PC-3 (cell line): Measurements from ENCODE around the gene KNTC1. TPM values are rescaled to one million over a fixed set of nuclear protein-coding genes. Genes with fewer than 3 reads are reported as not detected.

Experiments
- ATAC-seq: fragments of 200-7000 bp; cut with Tn5 transposase; 2 replicates; pipeline ENCODE4 v1.9.1; 2020; ENCODE audit warnings: mild to moderate bottlenecking, moderate library complexity
- BruUV-seq: library from RNA; stranded (reverse); fragments of 400-500 nt; replicated peaks from 2 replicates; lab custom pipeline; 2021; lab: Mats Ljungman, UMichigan
- CTCF ChIA-PET: fragments of 300-600 bp; sonication (Branson Sonifier 250); formaldehyde crosslinking; loops from one replicate; lab custom pipeline; 2022; ENCODE audit warnings: antibody characterized with exemption; lab: Charles Lee
- POLR2A ChIA-PET: fragments of 300-600 bp; sonication (Branson Sonifier 250); formaldehyde crosslinking; loops from one replicate; lab custom pipeline; 2022; ENCODE audit warnings: antibody characterized with exemption; ENCODE audit not compliant: unreplicated experiment; lab: Charles Lee
- DNase-seq: peaks from one replicate; pipeline ENCODE4 v3.0.0-alpha.2; 2015
- H2AFZ ChIP-seq: fragments of 300-600 bp; sonication (generic); 2 replicates; pipeline ENCODE4 v1.6.0; 2016; ENCODE audit warnings: antibody characterized with exemption, low read length
- H3F3A ChIP-seq: fragments of 300-600 bp; sonication (generic); one replicate; pipeline ENCODE4 v1.6.0; 2017; ENCODE audit warnings: antibody characterized with exemption, low read length, control low read depth, mild to moderate bottlenecking; ENCODE audit not compliant: unreplicated experiment
- H3K27ac ChIP-seq: fragments of 300-600 bp; sonication (generic); 2 replicates; pipeline ENCODE4 v1.5.1; 2016; ENCODE audit warnings: mild to moderate bottlenecking, low read length
- H3K27me3 ChIP-seq: fragments of 300-600 bp; sonication (generic); 2 replicates; pipeline ENCODE4 v1.6.1; 2016; ENCODE audit warnings: low read length, mixed read lengths
- H3K36me3 ChIP-seq: fragments of 300-600 bp; sonication (generic); 2 replicates; pipeline ENCODE4 v1.6.1; 2016; ENCODE audit warnings: low read depth, mixed run types, low read length, mixed read lengths
- H3K4me1 ChIP-seq: fragments of 300-600 bp; sonication (generic); 2 replicates; pipeline ENCODE4 v1.5.1; 2016; ENCODE audit warnings: low read length; ENCODE audit not compliant: insufficient read depth
- H3K4me2 ChIP-seq: fragments of 300-600 bp; sonication (generic); 2 replicates; pipeline ENCODE4 v1.6.0; 2016; ENCODE audit warnings: low read length
- H3K4me3 ChIP-seq: fragments of 300-600 bp; sonication (generic); 2 replicates; pipeline ENCODE4 v1.5.1; 2016; ENCODE audit warnings: mild to moderate bottlenecking, low read length, mixed read lengths
- H3K79me2 ChIP-seq: fragments of 300-600 bp; sonication (generic); 2 replicates; pipeline ENCODE4 v1.6.1; 2017; ENCODE audit warnings: low read length, mixed read lengths
- H3K9ac ChIP-seq: fragments of 300-600 bp; sonication (generic); 2 replicates; pipeline ENCODE4 v1.6.0; 2016; ENCODE audit warnings: mild to moderate bottlenecking, low read length
- H3K9me2 ChIP-seq: fragments of 300-600 bp; sonication (generic); replicated peaks from 2 replicates; pipeline ENCODE4 v1.6.1; 2016; ENCODE audit warnings: mixed run types, low read length, mixed read lengths
- H3K9me3 ChIP-seq: fragments of 300-600 bp; sonication (generic); 2 replicates; pipeline ENCODE4 v1.6.1; 2016; ENCODE audit warnings: low read length, mixed read lengths
- H4K20me1 ChIP-seq: fragments of 300-600 bp; sonication (generic); 2 replicates; pipeline ENCODE4 v1.6.1; 2016; ENCODE audit warnings: low read length, mixed read lengths
- EZH2 ChIP-seq: fragments of 300-600 bp; sonication (generic); IDR thresholded peaks from one replicate; pipeline ENCODE4 v1.6.1; 2017; ENCODE audit warnings: antibody characterized with exemption, mild to moderate bottlenecking, low read length; ENCODE audit not compliant: unreplicated experiment
- EZH2phosphoT487 ChIP-seq: fragments of 300-600 bp; sonication (generic); IDR thresholded peaks from 2 replicates; pipeline ENCODE4 v1.6.1; 2018; ENCODE audit warnings: mild to moderate bottlenecking, antibody characterized with exemption, low read length, borderline replicate concordance
- intact Hi-C: fragments of 100-400 bp; cut with micrococcal nuclease; formaldehyde crosslinking; loops from 2 replicates; pipeline ENCODE4 v1.9.0; 2023
- total RNA-seq: library from RNA; depleted of rRNA; stranded (reverse); fragments of >200 nt; gene quantifications from 2 replicates; pipeline ENCODE4 v1.2.3, GENCODE V29; 2014
- TF ChIP-seq, protein P1 (sequence below): fragments of 300-600 bp; sonication (generic); conservative IDR thresholded peaks from 2 replicates; pipeline ENCODE4 v1.5.1; 2017; ENCODE audit warnings: antibody characterized with exemption, low read depth, mild to moderate bottlenecking, low read length

KNTC1 gene
- total RNA-seq, 1 experiment from 2014 or later: 80.3 TPM

DNA sequence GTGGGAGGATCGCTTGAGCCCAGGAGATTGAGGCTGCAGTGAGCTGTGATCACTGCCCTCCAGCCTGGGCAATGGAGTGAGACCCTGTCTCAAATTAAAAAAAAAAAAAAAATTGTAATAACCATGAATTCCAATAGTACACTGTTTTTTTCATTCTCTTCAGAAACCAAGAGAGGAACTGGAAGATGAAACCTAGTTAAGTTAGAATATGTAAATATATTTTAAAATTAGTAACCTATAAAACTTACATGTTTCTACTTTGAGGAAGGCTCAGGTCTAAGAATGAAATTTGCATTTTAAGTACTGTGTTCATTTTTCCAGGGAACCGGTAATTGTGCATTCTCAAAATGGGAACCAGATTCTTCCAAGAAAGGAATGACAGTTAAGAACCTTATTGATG, 18.8 kb downstream of the KNTC1 start:
- POLR2A ChIA-PET: no interaction called here
- Histone ChIP-seq H3K27me3 (no peaks in the 10 kb centered on the region), H3K9me2 (no peaks in the 10 kb centered on the region), H3K4me3 (no peak overlapping the region), H3K9me3 (no peaks in the 10 kb centered on the region), H3K9ac (no peak overlapping the region), H3F3A (no peaks in the 10 kb centered on the region), H3K27ac (no peak overlapping the region), H3K4me2 (no peak overlapping the region), H3K36me3 (peaks cover 48% of the 10 kb centered on the region), H3K4me1 (no peaks in the 10 kb centered on the region), H3K79me2 (no peaks in the 10 kb centered on the region), H2AFZ (no peak overlapping the region), H4K20me1 (no peaks in the 10 kb centered on the region)
- ATAC-seq (no peak), DNase-seq (no peak)
- CTCF ChIA-PET: no interaction called here
- no TSS peak for BruUV-seq
- intact Hi-C loops: no loop called here
- TF ChIP-seq, protein P1, sequence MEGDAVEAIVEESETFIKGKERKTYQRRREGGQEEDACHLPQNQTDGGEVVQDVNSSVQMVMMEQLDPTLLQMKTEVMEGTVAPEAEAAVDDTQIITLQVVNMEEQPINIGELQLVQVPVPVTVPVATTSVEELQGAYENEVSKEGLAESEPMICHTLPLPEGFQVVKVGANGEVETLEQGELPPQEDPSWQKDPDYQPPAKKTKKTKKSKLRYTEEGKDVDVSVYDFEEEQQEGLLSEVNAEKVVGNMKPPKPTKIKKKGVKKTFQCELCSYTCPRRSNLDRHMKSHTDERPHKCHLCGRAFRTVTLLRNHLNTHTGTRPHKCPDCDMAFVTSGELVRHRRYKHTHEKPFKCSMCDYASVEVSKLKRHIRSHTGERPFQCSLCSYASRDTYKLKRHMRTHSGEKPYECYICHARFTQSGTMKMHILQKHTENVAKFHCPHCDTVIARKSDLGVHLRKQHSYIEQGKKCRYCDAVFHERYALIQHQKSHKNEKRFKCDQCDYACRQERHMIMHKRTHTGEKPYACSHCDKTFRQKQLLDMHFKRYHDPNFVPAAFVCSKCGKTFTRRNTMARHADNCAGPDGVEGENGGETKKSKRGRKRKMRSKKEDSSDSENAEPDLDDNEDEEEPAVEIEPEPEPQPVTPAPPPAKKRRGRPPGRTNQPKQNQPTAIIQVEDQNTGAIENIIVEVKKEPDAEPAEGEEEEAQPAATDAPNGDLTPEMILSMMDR: no peak

DNA sequence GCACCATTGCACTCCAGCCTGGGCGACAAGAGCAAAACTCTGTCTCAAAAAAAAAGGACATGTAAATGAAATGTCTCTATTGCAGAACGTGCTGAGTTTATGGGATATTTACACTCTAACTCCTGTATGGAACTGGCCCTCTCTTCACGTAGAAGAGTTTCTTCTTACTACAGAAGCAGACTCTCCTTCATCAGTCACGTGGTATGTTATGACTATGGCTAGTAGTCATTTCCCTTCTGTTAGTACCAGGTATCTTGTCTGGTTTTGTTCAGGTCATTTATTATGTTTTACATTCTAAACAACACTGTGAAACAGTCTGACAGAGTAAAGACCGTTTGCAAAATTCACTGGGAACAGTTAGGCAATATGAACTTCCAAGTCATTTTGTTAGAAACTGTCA, 20.3 kb downstream of the KNTC1 start:
- H3K9me2 ChIP-seq: no peaks in the 10 kb centered on the region
- H3K4me3 ChIP-seq: no peak overlapping the region
- no TSS peak for BruUV-seq
- no peak overlapping the region for H3K4me2 ChIP-seq
- H3F3A ChIP-seq: no peaks in the 10 kb centered on the region
- ChIA-PET CTCF (interaction anchor here (0.6 kb wide), 1 partner anchor 415 kb away, joined by 10 read pairs; no protein-coding TSS in a partner anchor), POLR2A (no interaction called here)
- no peak overlapping the region for H2AFZ ChIP-seq
- ATAC-seq (no peak), DNase-seq (no peak)
- peaks cover 60% of the 10 kb centered on the region for H3K36me3 ChIP-seq
- H3K27ac ChIP-seq: no peak overlapping the region
- H3K9ac ChIP-seq: no peak overlapping the region
- TF ChIP-seq EZH2phosphoT487: no peak
- TF ChIP-seq EZH2: no peak
- TF ChIP-seq, protein P1: no peak
- H3K27me3 ChIP-seq: no peaks in the 10 kb centered on the region
- no peaks in the 10 kb centered on the region for H3K79me2 ChIP-seq
- H4K20me1 ChIP-seq: no peaks in the 10 kb centered on the region
- intact Hi-C loops: no loop called here
- no peaks in the 10 kb centered on the region for H3K9me3 ChIP-seq
- H3K4me1 ChIP-seq: no peaks in the 10 kb centered on the region

DNA sequence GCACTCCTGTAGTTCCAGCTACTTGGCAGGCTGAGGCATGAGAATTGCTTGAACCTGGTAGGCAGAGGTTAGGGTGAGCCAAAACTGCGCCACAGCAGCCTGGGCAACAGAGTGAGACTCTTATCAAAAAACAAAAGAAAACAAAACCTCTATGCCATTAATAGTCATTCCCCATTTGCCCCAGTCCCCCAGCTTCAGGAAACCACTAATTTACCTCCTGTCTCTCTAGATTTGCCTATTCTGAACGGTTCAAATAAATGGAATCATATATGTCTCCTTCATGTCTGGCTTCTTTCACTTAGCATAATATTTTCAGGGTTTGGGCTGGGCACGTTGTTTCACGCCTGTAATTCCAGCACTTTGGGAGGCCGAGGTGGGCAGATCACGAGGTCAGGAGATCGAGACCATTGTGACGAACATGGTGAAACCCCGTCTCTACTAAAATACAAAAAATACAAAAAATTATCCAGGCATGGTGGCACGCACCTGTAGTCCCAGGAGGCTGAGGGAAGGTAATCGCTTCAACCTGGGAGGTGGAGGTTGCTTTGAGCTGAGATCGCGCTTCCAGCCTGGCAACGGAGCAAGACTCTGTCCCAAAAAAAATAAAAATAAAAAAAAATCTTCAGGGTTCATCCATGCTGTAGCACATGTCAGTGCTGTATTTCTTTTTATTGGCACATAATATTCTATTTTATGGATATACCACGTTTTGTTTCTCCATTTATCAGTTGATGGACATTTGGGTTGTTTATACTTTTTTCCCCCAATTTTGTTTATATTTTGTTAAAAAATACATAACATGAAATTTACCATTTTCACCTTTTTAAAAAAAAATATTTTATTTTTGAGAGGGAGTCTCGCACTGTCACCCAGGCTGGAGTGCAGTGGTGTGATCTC, 31.9 kb downstream of the KNTC1 start:
- ChIA-PET CTCF (no interaction called here), POLR2A (no interaction called here)
- no peak overlapping the region for H3K4me3 ChIP-seq
- no peak for ATAC-seq
- no peaks in the 10 kb centered on the region for H4K20me1 ChIP-seq
- TF ChIP-seq, protein P1: no peak
- TF ChIP-seq EZH2: no peak
- no peak overlapping the region for H3K4me2 ChIP-seq
- no peaks in the 10 kb centered on the region for H3F3A ChIP-seq
- DNase-seq: no peak
- H2AFZ ChIP-seq: no peak overlapping the region
- H3K27ac ChIP-seq: no peak overlapping the region
- H3K36me3 ChIP-seq: peaks cover 36% of the 10 kb centered on the region; the same call in 1 of the 2 replicates
- H3K9me3 ChIP-seq: no peaks in the 10 kb centered on the region
- intact Hi-C loops: no loop called here
- H3K4me1 ChIP-seq: no peaks in the 10 kb centered on the region
- H3K79me2 ChIP-seq: no peaks in the 10 kb centered on the region
- H3K9ac ChIP-seq: no peak overlapping the region
- BruUV-seq: no TSS peak
- H3K9me2 ChIP-seq: no peaks in the 10 kb centered on the region
- H3K27me3 ChIP-seq: no peaks in the 10 kb centered on the region
